ENCODE data around the gene CEP41.

Gene CEP41

DNA sequence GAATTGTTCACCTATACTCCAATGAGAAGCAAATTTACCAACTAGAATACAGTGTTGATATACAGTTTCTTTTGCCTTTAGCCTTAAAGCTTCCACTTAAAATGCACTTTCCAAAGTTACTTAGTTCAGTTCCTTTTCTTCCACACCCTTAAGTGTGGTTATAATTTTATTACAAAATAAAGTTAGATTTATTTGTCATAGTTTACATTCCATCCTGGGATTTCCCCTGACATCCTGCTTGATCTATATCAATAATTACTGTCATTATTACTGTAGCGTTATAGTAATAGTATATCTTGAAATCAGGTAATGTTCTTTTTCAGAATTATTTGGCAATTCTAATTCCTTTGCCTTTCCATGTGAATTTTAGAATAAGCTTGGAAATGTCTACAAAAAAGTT lies 27.8 kb upstream of the CEP41 start:
- H3K36me3 ChIP-seq: no peaks in the 10 kb centered on the region
- TF ChIP-seq, protein P1, sequence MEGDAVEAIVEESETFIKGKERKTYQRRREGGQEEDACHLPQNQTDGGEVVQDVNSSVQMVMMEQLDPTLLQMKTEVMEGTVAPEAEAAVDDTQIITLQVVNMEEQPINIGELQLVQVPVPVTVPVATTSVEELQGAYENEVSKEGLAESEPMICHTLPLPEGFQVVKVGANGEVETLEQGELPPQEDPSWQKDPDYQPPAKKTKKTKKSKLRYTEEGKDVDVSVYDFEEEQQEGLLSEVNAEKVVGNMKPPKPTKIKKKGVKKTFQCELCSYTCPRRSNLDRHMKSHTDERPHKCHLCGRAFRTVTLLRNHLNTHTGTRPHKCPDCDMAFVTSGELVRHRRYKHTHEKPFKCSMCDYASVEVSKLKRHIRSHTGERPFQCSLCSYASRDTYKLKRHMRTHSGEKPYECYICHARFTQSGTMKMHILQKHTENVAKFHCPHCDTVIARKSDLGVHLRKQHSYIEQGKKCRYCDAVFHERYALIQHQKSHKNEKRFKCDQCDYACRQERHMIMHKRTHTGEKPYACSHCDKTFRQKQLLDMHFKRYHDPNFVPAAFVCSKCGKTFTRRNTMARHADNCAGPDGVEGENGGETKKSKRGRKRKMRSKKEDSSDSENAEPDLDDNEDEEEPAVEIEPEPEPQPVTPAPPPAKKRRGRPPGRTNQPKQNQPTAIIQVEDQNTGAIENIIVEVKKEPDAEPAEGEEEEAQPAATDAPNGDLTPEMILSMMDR (IDR thresholded peaks at IDR 0.05; ENCODE audit: low read depth, low read length): no peak
- no peak overlapping the region for H3K27ac ChIP-seq
- no peak overlapping the region for H3K4me3 ChIP-seq (ENCODE audit: low read depth, low read length)
- H3K27me3 ChIP-seq (ENCODE audit: insufficient read depth, low read depth, severe bottlenecking): no peaks in the 10 kb centered on the region
- no peaks in the 10 kb centered on the region for H3K9me3 ChIP-seq (ENCODE audit: severe bottlenecking)
- no peak for DNase-seq

DNA sequence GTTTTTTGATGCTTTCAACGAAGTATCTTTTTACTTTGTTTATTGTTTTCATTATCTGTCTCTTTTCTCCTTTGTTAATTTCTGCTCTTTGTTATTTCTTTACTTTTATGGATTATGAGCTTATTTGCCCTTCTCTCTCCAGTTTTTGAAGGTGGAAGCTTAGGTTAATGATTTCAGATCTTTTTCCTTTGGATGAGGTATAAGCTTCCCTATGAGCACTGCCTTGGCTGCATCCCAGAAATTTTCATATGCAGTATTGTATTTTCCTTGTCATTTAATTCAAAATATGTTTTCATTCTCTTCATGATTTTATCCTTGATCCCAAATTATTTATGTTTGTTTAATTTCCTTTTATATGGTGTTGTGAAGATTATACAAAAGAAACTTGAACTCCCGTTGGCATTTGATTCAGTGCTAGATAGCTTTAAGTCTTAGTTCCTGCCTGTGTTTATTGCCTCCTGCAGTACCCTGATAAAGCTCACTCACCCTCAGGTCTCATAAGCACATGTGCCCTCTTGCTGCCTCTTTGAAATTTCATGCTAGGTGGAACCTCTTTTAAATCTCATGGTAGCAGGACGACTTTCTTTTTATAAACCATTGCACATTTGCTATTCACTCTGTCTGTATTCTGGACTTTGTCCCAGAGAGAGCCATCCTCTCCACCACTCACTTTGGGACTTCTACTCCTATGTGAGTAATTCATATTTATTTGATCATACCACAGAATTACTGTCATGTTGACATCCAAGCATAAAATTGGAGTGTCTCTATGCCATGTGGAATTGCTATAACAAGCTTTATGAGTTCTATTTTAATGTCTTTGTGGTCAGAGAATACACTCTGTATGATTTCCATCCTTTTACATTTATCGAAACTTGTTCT lies 23.0 kb upstream of the CEP41 start:
- no peak overlapping the region for H3K27ac ChIP-seq
- H3K27me3 ChIP-seq (ENCODE audit: insufficient read depth, low read depth, severe bottlenecking): no peaks in the 10 kb centered on the region
- TF ChIP-seq, protein P1 (IDR thresholded peaks at IDR 0.05; ENCODE audit: low read depth, low read length): no peak
- no peak overlapping the region for H3K4me3 ChIP-seq (ENCODE audit: low read depth, low read length)
- H3K36me3 ChIP-seq: no peaks in the 10 kb centered on the region
- peaks cover 8% of the 10 kb centered on the region for H3K9me3 ChIP-seq (ENCODE audit: severe bottlenecking)
- DNase-seq: no peak

- DNase-seq: no peak
- TF ChIP-seq, protein P1 (IDR thresholded peaks at IDR 0.05; ENCODE audit: low read depth, low read length): no peak
- no peak overlapping the region for H3K27ac ChIP-seq
- no peaks in the 10 kb centered on the region for H3K36me3 ChIP-seq
- H3K4me3 ChIP-seq (ENCODE audit: low read depth, low read length): no peak overlapping the region
- H3K27me3 ChIP-seq (ENCODE audit: insufficient read depth, low read depth, severe bottlenecking): no peaks in the 10 kb centered on the region
- peaks cover 8% of the 10 kb centered on the region for H3K9me3 ChIP-seq (ENCODE audit: severe bottlenecking)
These were observed 20.5 kb upstream of the CEP41 start for GRCh38 chr7:130461272-130461671.

DNA sequence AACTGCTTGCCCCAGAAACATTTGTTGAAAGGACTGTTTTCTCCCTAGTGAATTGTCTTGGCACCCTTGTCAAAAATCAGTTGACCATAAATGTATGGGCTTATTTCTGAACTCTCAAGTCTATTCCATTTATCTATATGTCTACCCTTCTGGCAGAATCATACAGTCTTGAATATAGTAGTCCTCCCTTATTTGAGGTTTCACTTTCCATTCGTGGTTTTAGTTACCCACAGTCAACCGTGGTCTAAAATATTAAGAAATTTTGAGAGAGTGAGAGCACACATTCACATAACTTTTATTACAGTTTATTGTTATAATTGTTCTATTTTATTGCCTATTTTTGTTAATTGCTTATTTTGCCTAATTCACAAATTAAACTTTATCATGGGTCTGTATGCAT lies 17.4 kb upstream of the CEP41 start:
- no peak overlapping the region for H3K4me3 ChIP-seq (ENCODE audit: low read depth, low read length)
- no peak overlapping the region for H3K27ac ChIP-seq
- TF ChIP-seq, protein P1 (IDR thresholded peaks at IDR 0.05; ENCODE audit: low read depth, low read length): no peak
- no peaks in the 10 kb centered on the region for H3K36me3 ChIP-seq
- no peak for DNase-seq
- no peaks in the 10 kb centered on the region for H3K27me3 ChIP-seq (ENCODE audit: insufficient read depth, low read depth, severe bottlenecking)
- H3K9me3 ChIP-seq (ENCODE audit: severe bottlenecking): peaks cover 8% of the 10 kb centered on the region

DNA sequence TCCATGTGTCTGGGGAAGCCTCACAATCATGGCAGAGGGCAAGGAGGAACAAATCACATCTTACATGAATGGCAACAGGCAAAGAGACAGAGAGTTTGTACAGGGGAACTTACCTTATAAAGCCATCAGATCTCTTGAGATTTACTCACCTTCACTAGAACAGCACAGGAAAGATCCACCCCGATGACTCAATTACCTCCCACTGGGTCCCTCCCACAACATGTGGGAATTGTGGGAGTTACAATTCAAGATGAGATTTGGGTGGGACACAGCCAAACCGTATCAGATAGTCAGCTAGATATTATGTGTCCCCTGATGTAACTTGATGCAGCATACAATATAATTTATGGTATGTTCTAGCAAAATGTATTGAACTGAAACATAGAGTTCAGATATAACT lies 14.1 kb upstream of the CEP41 start:
- Histone ChIP-seq H3K4me3 (ENCODE audit: low read depth, low read length) (no peak overlapping the region), H3K9me3 (ENCODE audit: severe bottlenecking) (peaks cover 8% of the 10 kb centered on the region), H3K36me3 (no peaks in the 10 kb centered on the region), H3K27me3 (ENCODE audit: insufficient read depth, low read depth, severe bottlenecking) (no peaks in the 10 kb centered on the region), H3K27ac (no peak overlapping the region)
- TF ChIP-seq, protein P1 (IDR thresholded peaks at IDR 0.05; ENCODE audit: low read depth, low read length): no peak
- DNase-seq: no peak
